ENCODE data around the gene TBC1D1. TPM values are rescaled to one million over a fixed set of nuclear protein-coding genes. Genes with fewer than 3 reads are reported as not detected.
"Not testable (repeated sequence)": the region's sequence is repeated elsewhere in the genome, so short reads cannot be mapped to it uniquely, and the experiment has no call there.

The TBC1D1 gene
- polyA plus RNA-seq, 3 donors = 23.3 to 70.0 (median 31.5) TPM

- no peak overlapping the region for H3K4me3 Mint-ChIP-seq
- no peaks in the 10 kb centered on the region for H3K9me3 ChIP-seq (replicated peaks in 1 of 2; ENCODE audit: control insufficient read depth in 1 of 2, insufficient read depth in 1 of 2, low read length in 2 of 2)
- H3K27me3 ChIP-seq (ENCODE audit: control insufficient read depth in 2 of 2, insufficient read depth in 2 of 2, low read length in 2 of 2) = no peaks in the 10 kb centered on the region
- peaks cover 0 to 6% (median 4%) of the 10 kb centered on the region in 7 donors for H3K9me3 Mint-ChIP-seq
- no peaks in the 10 kb centered on the region for H3K4me1 ChIP-seq (ENCODE audit: control insufficient read depth in 1 of 2, insufficient read depth in 2 of 2, low read length in 2 of 2)
- no peak overlapping the region for H3K4me3 ChIP-seq (replicated peaks in 1 of 3; ENCODE audit: low read depth in 2 of 3, low read length in 3 of 3)
- H2AFZ ChIP-seq (ENCODE audit: insufficient read depth, low read depth, low read length, poor library complexity, severe bottlenecking) = no peak overlapping the region
- H3K36me3 Mint-ChIP-seq = peaks cover 33 to 50% of the 10 kb centered on the region in 2 donors
- no peak overlapping the region for H3K27ac ChIP-seq (ENCODE audit: low read depth in 1 of 2, low read length in 2 of 2)
- DNase-seq = no peak
- H3K36me3 ChIP-seq (replicated peaks in 1 of 2; ENCODE audit: control insufficient read depth in 1 of 2, insufficient read depth in 2 of 2, low read length in 2 of 2) = peaks cover 5 to 22% of the 10 kb centered on the region in 2 donors
- no peaks in the 10 kb centered on the region for H3K27me3 Mint-ChIP-seq (ENCODE audit: low read depth in 3 of 3)
- no peak for TF ChIP-seq CTCF (IDR thresholded peaks at IDR 0.05)
- intact Hi-C loops (cut with micrococcal nuclease) = no loop called here
- no peak overlapping the region for H3K9ac ChIP-seq (ENCODE audit: insufficient read depth, low read length, poor library complexity, severe bottlenecking)
- peaks cover 48% of the 10 kb centered on the region for H3K79me2 ChIP-seq (ENCODE audit: insufficient read depth, low read length)
- H3K27ac Mint-ChIP-seq = peak overlapping the region in 2 of 7 donors; percentile 2 to 5
- H4K20me1 ChIP-seq (ENCODE audit: insufficient read depth, low read length) = peaks cover 89% of the 10 kb centered on the region
- WGBS (ENCODE audit: insufficient coverage) = 8% methylated on average over 3 of the region's 4 CpGs
- peaks cover 8% of the 10 kb centered on the region for H3K4me1 Mint-ChIP-seq
- H3K4me2 ChIP-seq (replicated peaks; ENCODE audit: extremely low read depth, low read length, poor library complexity, severe bottlenecking) = no peak overlapping the region
These were observed 31.4 kb downstream of the TBC1D1 start for GRCh38 chr4:37922328-37922727.

GRCh38 chr4:37923089-37923488 lies 32.2 kb downstream of the TBC1D1 start:
- H3K27me3 ChIP-seq (ENCODE audit: control insufficient read depth in 2 of 2, insufficient read depth in 2 of 2, low read length in 2 of 2); intact Hi-C loops (cut with micrococcal nuclease); H3K27me3 Mint-ChIP-seq (ENCODE audit: low read depth in 3 of 3); H3K4me1 ChIP-seq (ENCODE audit: control insufficient read depth in 1 of 2, insufficient read depth in 2 of 2, low read length in 2 of 2); H3K9ac ChIP-seq (ENCODE audit: insufficient read depth, low read length, poor library complexity, severe bottlenecking); H3K9me3 ChIP-seq (replicated peaks in 1 of 2; ENCODE audit: control insufficient read depth in 1 of 2, insufficient read depth in 1 of 2, low read length in 2 of 2); H3K4me3 ChIP-seq (replicated peaks in 1 of 3; ENCODE audit: low read depth in 2 of 3, low read length in 3 of 3); H3K27ac ChIP-seq (ENCODE audit: low read depth in 1 of 2, low read length in 2 of 2); H3K4me2 ChIP-seq (replicated peaks; ENCODE audit: extremely low read depth, low read length, poor library complexity, severe bottlenecking); H2AFZ ChIP-seq (ENCODE audit: insufficient read depth, low read depth, low read length, poor library complexity, severe bottlenecking); DNase-seq; H3K4me3 Mint-ChIP-seq; H3K27ac Mint-ChIP-seq; H3K9me3 Mint-ChIP-seq: not testable (repeated sequence)
- H3K4me1 Mint-ChIP-seq = peaks cover 10% of the 10 kb centered on the region
- H3K36me3 ChIP-seq (replicated peaks in 1 of 2; ENCODE audit: control insufficient read depth in 1 of 2, insufficient read depth in 2 of 2, low read length in 2 of 2) = peaks cover 5 to 22% of the 10 kb centered on the region in 2 donors
- peaks cover 37 to 50% of the 10 kb centered on the region in 2 donors for H3K36me3 Mint-ChIP-seq
- peaks cover 90% of the 10 kb centered on the region for H4K20me1 ChIP-seq (ENCODE audit: insufficient read depth, low read length)
- H3K79me2 ChIP-seq (ENCODE audit: insufficient read depth, low read length) = peaks cover 45% of the 10 kb centered on the region

Data from CD14-positive monocyte (primary cell).